ENCODE data around the gene RNFT2.

Gene RNFT2

DNA sequence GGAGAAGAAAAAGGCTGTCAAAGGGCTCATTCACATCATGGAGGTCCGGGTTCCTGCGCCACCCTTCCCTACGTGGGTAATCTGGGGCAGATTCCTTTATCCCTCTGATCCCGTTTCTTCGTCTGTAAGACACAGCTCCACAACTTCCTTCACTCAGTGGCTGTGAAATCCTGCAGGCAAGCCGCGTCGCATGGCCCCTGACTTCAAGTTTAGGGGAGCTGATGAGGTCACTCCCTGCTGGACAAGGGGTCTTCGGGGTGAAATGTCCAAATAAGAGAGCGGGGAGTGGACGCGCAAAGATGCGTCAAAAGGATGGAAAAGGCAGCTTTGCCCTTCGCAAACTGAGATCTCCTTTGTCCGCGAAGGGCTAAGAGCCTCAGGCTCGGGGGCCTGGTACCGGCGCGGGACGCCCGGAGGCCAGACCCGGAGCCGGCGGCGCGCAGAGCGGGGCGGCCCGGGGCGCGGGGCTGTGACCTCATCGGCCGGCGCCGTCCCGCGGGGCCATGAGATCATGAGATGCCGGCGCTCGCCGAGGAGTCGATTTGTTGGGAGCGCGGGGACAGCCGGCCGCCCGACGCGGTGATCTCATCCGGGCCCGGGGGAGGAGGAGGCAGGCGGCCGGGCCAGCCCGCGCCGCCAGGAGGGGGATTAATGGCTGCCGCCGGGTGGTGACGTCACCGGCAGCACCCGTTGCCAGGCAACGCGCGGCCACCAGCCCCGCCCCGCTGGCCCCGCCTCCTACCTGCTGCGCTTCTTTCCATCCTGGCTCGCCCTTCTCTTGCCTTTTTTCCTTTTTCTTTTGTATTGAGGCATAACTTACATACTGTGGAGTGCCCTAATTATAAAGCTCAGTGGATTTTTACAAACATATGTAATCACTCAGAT lies 81.1 kb downstream of the RNFT2 start:
- Histone ChIP-seq H3K4me2 (ENCODE audit: low read length) (peak overlapping the region; percentile 92), H3K79me2 (ENCODE audit: control insufficient read depth, low read length) (peaks cover 26% of the 10 kb centered on the region), H3K4me3 (ENCODE audit: low read length) (peak overlapping the region; percentile 97), H3K27ac (ENCODE audit: low read depth, low read length) (peak overlapping the region; percentile 95), H3F3A (ENCODE audit: control insufficient read depth, insufficient read depth) (peaks cover 23% of the 10 kb centered on the region), H3K36me3 (ENCODE audit: control insufficient read depth, low read length) (peaks cover 21% of the 10 kb centered on the region), H3K9me2 (replicated peaks; ENCODE audit: control insufficient read depth, low read length) (no peaks in the 10 kb centered on the region), H4K20me1 (ENCODE audit: control insufficient read depth, insufficient read depth, low read depth, low read length) (no peaks in the 10 kb centered on the region), H3K4me1 (ENCODE audit: control insufficient read depth, low read length) (peaks cover 80% of the 10 kb centered on the region), H3K27me3 (ENCODE audit: control insufficient read depth, low read length) (no peaks in the 10 kb centered on the region), H3K9me3 (ENCODE audit: control insufficient read depth, insufficient read depth, low read length) (no peaks in the 10 kb centered on the region)
- TF ChIP-seq EZH2phosphoT487 (IDR thresholded peaks at IDR 0.05; ENCODE audit: borderline replicate concordance, low read length): no peak
- TF ChIP-seq, protein P1, sequence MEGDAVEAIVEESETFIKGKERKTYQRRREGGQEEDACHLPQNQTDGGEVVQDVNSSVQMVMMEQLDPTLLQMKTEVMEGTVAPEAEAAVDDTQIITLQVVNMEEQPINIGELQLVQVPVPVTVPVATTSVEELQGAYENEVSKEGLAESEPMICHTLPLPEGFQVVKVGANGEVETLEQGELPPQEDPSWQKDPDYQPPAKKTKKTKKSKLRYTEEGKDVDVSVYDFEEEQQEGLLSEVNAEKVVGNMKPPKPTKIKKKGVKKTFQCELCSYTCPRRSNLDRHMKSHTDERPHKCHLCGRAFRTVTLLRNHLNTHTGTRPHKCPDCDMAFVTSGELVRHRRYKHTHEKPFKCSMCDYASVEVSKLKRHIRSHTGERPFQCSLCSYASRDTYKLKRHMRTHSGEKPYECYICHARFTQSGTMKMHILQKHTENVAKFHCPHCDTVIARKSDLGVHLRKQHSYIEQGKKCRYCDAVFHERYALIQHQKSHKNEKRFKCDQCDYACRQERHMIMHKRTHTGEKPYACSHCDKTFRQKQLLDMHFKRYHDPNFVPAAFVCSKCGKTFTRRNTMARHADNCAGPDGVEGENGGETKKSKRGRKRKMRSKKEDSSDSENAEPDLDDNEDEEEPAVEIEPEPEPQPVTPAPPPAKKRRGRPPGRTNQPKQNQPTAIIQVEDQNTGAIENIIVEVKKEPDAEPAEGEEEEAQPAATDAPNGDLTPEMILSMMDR (IDR thresholded peaks at IDR 0.05; ENCODE audit: low read depth, low read length, poor library complexity, severe bottlenecking): no peak

DNA sequence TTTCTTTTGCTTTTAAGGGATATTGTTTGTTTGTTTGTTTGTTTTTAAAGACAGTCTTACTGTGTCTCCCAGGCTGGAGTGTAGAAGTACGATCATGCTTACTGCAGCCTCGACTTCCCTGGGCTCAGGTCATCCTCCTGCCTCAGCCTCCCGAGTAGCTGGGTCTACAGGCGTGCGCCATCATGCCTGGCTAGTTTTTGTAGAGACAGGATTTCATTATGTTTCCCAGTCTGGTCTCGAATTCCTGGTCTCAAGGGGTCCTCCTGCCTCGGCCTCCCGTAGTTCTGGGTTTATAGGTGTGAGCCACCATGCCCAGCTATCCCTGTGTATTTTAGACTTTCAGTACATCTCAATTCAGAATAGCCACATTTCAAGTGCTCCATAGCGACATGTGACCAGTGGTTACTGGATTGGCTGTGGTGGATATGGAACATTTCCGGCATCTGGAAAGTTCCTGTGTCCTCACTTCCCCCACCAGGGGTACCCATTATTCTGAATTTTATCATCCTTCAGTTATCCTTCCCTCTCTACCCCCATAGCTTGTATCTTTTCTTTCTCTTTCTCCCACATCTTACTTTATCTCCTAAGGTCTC lies 82.0 kb downstream of the RNFT2 start:
- no peak overlapping the region for H3K27ac ChIP-seq (ENCODE audit: low read depth, low read length)
- no peaks in the 10 kb centered on the region for H3K9me2 ChIP-seq (replicated peaks; ENCODE audit: control insufficient read depth, low read length)
- peaks cover 28% of the 10 kb centered on the region for H3K36me3 ChIP-seq (ENCODE audit: control insufficient read depth, low read length)
- H3F3A ChIP-seq (ENCODE audit: control insufficient read depth, insufficient read depth): peaks cover 23% of the 10 kb centered on the region
- TF ChIP-seq EZH2phosphoT487 (IDR thresholded peaks at IDR 0.05; ENCODE audit: borderline replicate concordance, low read length): no peak
- TF ChIP-seq, protein P1 (IDR thresholded peaks at IDR 0.05; ENCODE audit: low read depth, low read length, poor library complexity, severe bottlenecking): no peak
- no peaks in the 10 kb centered on the region; the same call in 1 of the 2 replicates for H3K9me3 ChIP-seq (ENCODE audit: control insufficient read depth, insufficient read depth, low read length)
- peaks cover 26% of the 10 kb centered on the region for H3K79me2 ChIP-seq (ENCODE audit: control insufficient read depth, low read length)
- H3K4me1 ChIP-seq (ENCODE audit: control insufficient read depth, low read length): peaks cover 78% of the 10 kb centered on the region
- H3K4me2 ChIP-seq (ENCODE audit: low read length): peak overlapping the region; percentile 92
- H4K20me1 ChIP-seq (ENCODE audit: control insufficient read depth, insufficient read depth, low read depth, low read length): no peaks in the 10 kb centered on the region
- no peaks in the 10 kb centered on the region for H3K27me3 ChIP-seq (ENCODE audit: control insufficient read depth, low read length)
- H3K4me3 ChIP-seq (ENCODE audit: low read length): peak overlapping the region; percentile 97

- Histone ChIP-seq H3K9me2 (replicated peaks; ENCODE audit: control insufficient read depth, low read length) (no peaks in the 10 kb centered on the region), H4K20me1 (ENCODE audit: control insufficient read depth, insufficient read depth, low read depth, low read length) (no peaks in the 10 kb centered on the region), H3K27ac (ENCODE audit: low read depth, low read length) (no peak overlapping the region), H3K4me3 (ENCODE audit: low read length) (no peak overlapping the region), H3K9me3 (ENCODE audit: control insufficient read depth, insufficient read depth, low read length) (no peaks in the 10 kb centered on the region; the same call in 1 of the 2 replicates), H3K4me1 (ENCODE audit: control insufficient read depth, low read length) (peaks cover 67% of the 10 kb centered on the region), H3K36me3 (ENCODE audit: control insufficient read depth, low read length) (peaks cover 20% of the 10 kb centered on the region), H3K4me2 (ENCODE audit: low read length) (0 out of 2 replicates have a peak overlapping the region, but pooled peaks have one; percentile 3), H3K27me3 (ENCODE audit: control insufficient read depth, low read length) (no peaks in the 10 kb centered on the region), H3F3A (ENCODE audit: control insufficient read depth, insufficient read depth) (peaks cover 23% of the 10 kb centered on the region), H3K79me2 (ENCODE audit: control insufficient read depth, low read length) (peaks cover 24% of the 10 kb centered on the region)
- no peak for TF ChIP-seq EZH2phosphoT487 (IDR thresholded peaks at IDR 0.05; ENCODE audit: borderline replicate concordance, low read length)
- TF ChIP-seq, protein P1 (IDR thresholded peaks at IDR 0.05; ENCODE audit: low read depth, low read length, poor library complexity, severe bottlenecking): no peak
These were observed 83.2 kb downstream of the RNFT2 start for GRCh38 chr12:116821291-116821690.

Measured in DOHH2 (cell line).